Stimulated activated CD4-positive, alpha-beta T cell treated with anti-CD3 and anti-CD28 coated beads, Interleukin-4, amount 100 ng/mL, for 4 hours (primary cell): ENCODE results near the gene RPUSD2.

Experiments used
- DNase-seq, 2 experiments: peaks; one replicate each; pipeline ENCODE4 v3.0.0-alpha.2; 2020

The RPUSD2 gene

GRCh38 chr15:40569129-40569953 lies at the start of gene RPUSD2:
Gene RPUSD2 (plus strand): TSS chr15:40569299. CDS start chr15:40569338, 39 bp downstream.
- peak; percentile 90 to 91 for DNase-seq

GRCh38 chr15:40523611-40524010 lies 45.5 kb upstream of the RPUSD2 start:
- DNase-seq: no peak

GRCh38 chr15:40525855-40526254 lies 43.2 kb upstream of the RPUSD2 start:
- DNase-seq: no peak

- no peak for DNase-seq
These were observed 40.3 kb upstream of the RPUSD2 start for GRCh38 chr15:40528801-40529200.

GRCh38 chr15:40533763-40534364 lies 35.2 kb upstream of the RPUSD2 start:
- no peak for DNase-seq

- no peak for DNase-seq
These were observed 34.7 kb upstream of the RPUSD2 start for GRCh38 chr15:40534371-40534770.

GRCh38 chr15:40536501-40536900 lies 32.6 kb upstream of the RPUSD2 start:
- DNase-seq: no peak

- no peak for DNase-seq
These were observed 30.1 kb upstream of the RPUSD2 start for GRCh38 chr15:40538976-40539375.

- no peak for DNase-seq
These were observed 26.0 kb upstream of the RPUSD2 start for GRCh38 chr15:40543082-40543481.

GRCh38 chr15:40543631-40544294 lies 25.3 kb upstream of the RPUSD2 start:
- DNase-seq: no peak

GRCh38 chr15:40545457-40545856 lies 23.6 kb upstream of the RPUSD2 start:
- DNase-seq: no peak

GRCh38 chr15:40548610-40549009 lies 20.5 kb upstream of the RPUSD2 start:
- no peak for DNase-seq

- no peak for DNase-seq
These were observed 19.2 kb upstream of the RPUSD2 start for GRCh38 chr15:40549894-40550293.

- no peak for DNase-seq
These were observed 18.6 kb upstream of the RPUSD2 start for GRCh38 chr15:40550341-40551037.

GRCh38 chr15:40554161-40554525 lies 15.0 kb upstream of the RPUSD2 start:
- DNase-seq: no peak

GRCh38 chr15:40555876-40556275 lies 13.2 kb upstream of the RPUSD2 start:
- no peak for DNase-seq

GRCh38 chr15:40558952-40559742 lies 10.0 kb upstream of the RPUSD2 start:
- no peak for DNase-seq

- no peak for DNase-seq
These were observed 6.4 kb upstream of the RPUSD2 start for GRCh38 chr15:40562691-40563090.

GRCh38 chr15:40563426-40563825 lies 5.7 kb upstream of the RPUSD2 start:
- DNase-seq: no peak

GRCh38 chr15:40564591-40565332 lies 4.3 kb upstream of the RPUSD2 start, which contains the start of gene CCDC32:
Gene CCDC32 (minus strand): TSS chr15:40565042. CDS start chr15:40563015, 2,027 bp downstream.
- peak; percentile 89 to 97 for DNase-seq
